Stimulated activated CD4-positive, alpha-beta T cell treated with anti-CD3 and anti-CD28 coated beads, Interleukin-4, amount 100 ng/mL, for 4 hours (primary cell): Measurements from ENCODE around the gene SLC14A1.

Experiments used
- DNase-seq, 2 experiments: peaks; one replicate each; pipeline ENCODE4 v3.0.0-alpha.2; 2020

The SLC14A1 gene

GRCh38 chr18:45760462-45761036 lies 36.6 kb downstream of the SLC14A1 start:
- DNase-seq = no peak

- DNase-seq = no peak
Measured at GRCh38 chr18:45761512-45762114, 37.6 kb downstream of the SLC14A1 start.

- DNase-seq = no peak
Measured at GRCh38 chr18:45764000-45764686, 40.2 kb downstream of the SLC14A1 start.

GRCh38 chr18:45765796-45766195 lies 41.8 kb downstream of the SLC14A1 start:
- no peak for DNase-seq

GRCh38 chr18:45771587-45772480 lies 47.9 kb downstream of the SLC14A1 start:
- DNase-seq = no peak

- no peak for DNase-seq
Measured at GRCh38 chr18:45774065-45774521, 50.1 kb downstream of the SLC14A1 start.

- peak; percentile 50 to 69 for DNase-seq
Measured at GRCh38 chr18:45775241-45775676, 51.3 kb downstream of the SLC14A1 start.

GRCh38 chr18:45775743-45776142 lies 51.8 kb downstream of the SLC14A1 start:
- DNase-seq = no peak

GRCh38 chr18:45777393-45777792 lies 53.4 kb downstream of the SLC14A1 start:
- no peak for DNase-seq

- no peak for DNase-seq
Measured at GRCh38 chr18:45780568-45780967, 56.6 kb downstream of the SLC14A1 start.

- no peak for DNase-seq
Measured at GRCh38 chr18:45782662-45783061, 58.7 kb downstream of the SLC14A1 start.

GRCh38 chr18:45783097-45784075 lies 59.4 kb downstream of the SLC14A1 start:
- DNase-seq = no peak

GRCh38 chr18:45785134-45785533 lies 61.2 kb downstream of the SLC14A1 start:
- DNase-seq = no peak

GRCh38 chr18:45786941-45787340 lies 63.0 kb downstream of the SLC14A1 start:
- DNase-seq = no peak

- DNase-seq = no peak
Measured at GRCh38 chr18:45787346-45787745, 63.4 kb downstream of the SLC14A1 start.

- DNase-seq = no peak
Measured at GRCh38 chr18:45788861-45789260, 64.9 kb downstream of the SLC14A1 start.

GRCh38 chr18:45792506-45793263 lies 68.7 kb downstream of the SLC14A1 start:
- DNase-seq = no peak

- no peak for DNase-seq
Measured at GRCh38 chr18:45793264-45793965, 69.4 kb downstream of the SLC14A1 start.

- DNase-seq = no peak
Measured at GRCh38 chr18:45801416-45802004, 77.5 kb downstream of the SLC14A1 start.
